Measurements from ENCODE around the gene SERPINA6.

SERPINA6 gene

GRCh38 chr14:94340533-94340932, 17.4 kb upstream of the SERPINA6 start:
- TF ChIP-seq CTCF (IDR thresholded peaks at IDR 0.05; ENCODE audit: insufficient read depth, low read length, missing control alignments): no peak
- POLR2A ChIA-PET: no interaction called here
- no peak overlapping the region for H3K4me3 ChIP-seq (ENCODE audit: low read depth, low read length)
- CTCF ChIA-PET: interaction anchor here (1.3 kb wide), 1 partner anchor 16 kb away, joined by 4 read pairs; no protein-coding TSS in a partner anchor
- no peak for DNase-seq (ENCODE audit: low read depth, low spot score)

- POLR2A ChIA-PET: no interaction called here
- CTCF ChIA-PET: interaction anchor here (1.5 kb wide), 1 partner anchor 96 kb away, joined by 4 read pairs; no protein-coding TSS in a partner anchor
- H3K4me3 ChIP-seq (ENCODE audit: low read depth, low read length): no peak overlapping the region
- no peak for DNase-seq (ENCODE audit: low read depth, low spot score)
- TF ChIP-seq CTCF (IDR thresholded peaks at IDR 0.05; ENCODE audit: insufficient read depth, low read length, missing control alignments): no peak
Measured at GRCh38 chr14:94338023-94338422, 14.9 kb upstream of the SERPINA6 start.

GRCh38 chr14:94337274-94337673, 14.1 kb upstream of the SERPINA6 start:
- DNase-seq (ENCODE audit: low read depth, low spot score): no peak
- no peak for TF ChIP-seq CTCF (IDR thresholded peaks at IDR 0.05; ENCODE audit: insufficient read depth, low read length, missing control alignments)
- H3K4me3 ChIP-seq (ENCODE audit: low read depth, low read length): no peak overlapping the region
- POLR2A ChIA-PET: no interaction called here
- CTCF ChIA-PET: interaction anchor here (1.5 kb wide), 1 partner anchor 97 kb away, joined by 4 read pairs; no protein-coding TSS in a partner anchor

GRCh38 chr14:94334872-94335271, 11.7 kb upstream of the SERPINA6 start:
- H3K4me3 ChIP-seq (ENCODE audit: low read depth, low read length): no peak overlapping the region
- TF ChIP-seq CTCF (IDR thresholded peaks at IDR 0.05; ENCODE audit: insufficient read depth, low read length, missing control alignments): no peak
- ChIA-PET CTCF (interaction anchor here (1.1 to 1.3 kb wide), 2 partner anchors 10 to 151 kb away, joined by 3 read pairs; no protein-coding TSS in a partner anchor), POLR2A (no interaction called here)
- DNase-seq (ENCODE audit: low read depth, low spot score): no peak

- CTCF ChIA-PET: no interaction called here
- H3K4me3 ChIP-seq (ENCODE audit: low read depth, low read length): no peak overlapping the region
- TF ChIP-seq CTCF (IDR thresholded peaks at IDR 0.05; ENCODE audit: insufficient read depth, low read length, missing control alignments): no peak
- POLR2A ChIA-PET: no interaction called here
- DNase-seq (ENCODE audit: low read depth, low spot score): no peak
Measured at GRCh38 chr14:94332587-94332986, 9.5 kb upstream of the SERPINA6 start.

- no peak for DNase-seq (ENCODE audit: low read depth, low spot score)
- CTCF ChIA-PET: no interaction called here
- no peak overlapping the region for H3K4me3 ChIP-seq (ENCODE audit: low read depth, low read length)
- POLR2A ChIA-PET: no interaction called here
- no peak for TF ChIP-seq CTCF (IDR thresholded peaks at IDR 0.05; ENCODE audit: insufficient read depth, low read length, missing control alignments)
Measured at GRCh38 chr14:94332063-94332583, 9.0 kb upstream of the SERPINA6 start.

Data from AG04449 (cell line).